K562 (cell line): ENCODE data around the gene QRICH1. TPM values are rescaled to one million over a fixed set of nuclear protein-coding genes. Genes with fewer than 3 reads are reported as not detected.

Source experiments
- BMI1 ChIP-seq: fragments of 150-350 bp; IDR thresholded peaks from 2 replicates; pipeline ENCODE4 v1.6.1; 2014; ENCODE audit warnings: low read length
- C11orf30 ChIP-seq: fragments of 450-650 bp; IDR thresholded peaks from 2 replicates; pipeline ENCODE4 v1.6.1; 2016; ENCODE audit warnings: low read depth, mild to moderate bottlenecking
- CEBPG ChIP-seq, 3 experiments: fragments of 200-800 bp in 1 of 3; sonication (Bioruptor generic) in 1 of 3; sonication (generic) in 1 of 3; formaldehyde crosslinking in 1 of 3; IDR thresholded peaks in 2 of 3; conservative IDR thresholded peaks in 1 of 3; 2 replicates each; pipeline versions ENCODE4 v1.6.1 to v1.8.0; 2016 to 2022; ENCODE audit warnings: missing compliant biosample characterization in 2 of 3, missing genetic modification characterization in 2 of 3, mild to moderate bottlenecking in 1 of 3, missing genetic modification reagents in 1 of 3
- E2F1 ChIP-seq: sonication (generic); formaldehyde crosslinking; IDR thresholded peaks from 2 replicates; pipeline ENCODE4 v1.8.1; 2023; ENCODE audit warnings: mild to moderate bottlenecking, missing genetic modification reagents, moderate library complexity
- GABPA ChIP-seq: fragments of 200-800 bp; sonication (Bioruptor generic); conservative IDR thresholded peaks from 2 replicates; pipeline ENCODE4 v1.6.1; 2016; ENCODE audit warnings: low read depth, missing genetic modification characterization, missing compliant biosample characterization
- GTF2F1 ChIP-seq: IDR thresholded peaks from 2 replicates; pipeline ENCODE4 v1.6.1; 2011; ENCODE audit warnings: low read depth, low read length, improper control_type of control experiment
- HNRNPL ChIP-seq: fragments of 200-400 bp; formaldehyde crosslinking; IDR thresholded peaks from 2 replicates; pipeline ENCODE4 v1.6.1; 2017; ENCODE audit warnings: low read depth, mild to moderate bottlenecking, low read length
- KLF1 ChIP-seq: fragments of 450-650 bp; IDR thresholded peaks from 2 replicates; pipeline ENCODE4 v1.6.1; 2016; ENCODE audit warnings: missing genetic modification characterization, missing compliant biosample characterization
- MBD2 ChIP-seq: sonication (generic); IDR thresholded peaks from 2 replicates; pipeline ENCODE4 v1.6.1; 2016; ENCODE audit warnings: low read depth, borderline replicate concordance
- NFE2L1 ChIP-seq: fragments of 450-650 bp; IDR thresholded peaks from 2 replicates; pipeline ENCODE4 v1.6.1; 2016; ENCODE audit warnings: missing genetic modification characterization, low read depth, mild to moderate bottlenecking, missing compliant biosample characterization, moderate library complexity, borderline replicate concordance
- NONO ChIP-seq, 2 experiments: fragments of 200-400 bp in 1 of 2; fragments of 450-650 bp in 1 of 2; formaldehyde crosslinking in 1 of 2; IDR thresholded peaks; 2 replicates each; pipeline ENCODE4 v1.6.1; 2017; ENCODE audit warnings: low read depth in 2 of 2, mild to moderate bottlenecking in 2 of 2, moderate library complexity in 2 of 2, low read length in 1 of 2
- RBBP5 ChIP-seq: fragments of 200-600 bp; sonication (generic); IDR thresholded peaks from 2 replicates; pipeline ENCODE4 v1.6.1; 2012; ENCODE audit warnings: borderline replicate concordance, mild to moderate bottlenecking, low read length, control low read depth, inconsistent platforms; ENCODE audit not compliant: insufficient read depth, poor library complexity, severe bottlenecking
- SETDB1 ChIP-seq: IDR thresholded peaks from one replicate; pipeline ENCODE4 v1.6.1; 2012; ENCODE audit warnings: low read length, control low read depth, inconsistent platforms
- SNIP1 ChIP-seq: fragments of 450-650 bp; IDR thresholded peaks from 2 replicates; pipeline ENCODE4 v1.7.1; 2017; ENCODE audit warnings: low read depth, mild to moderate bottlenecking
- TCFL5 ChIP-seq: fragments of 250-450 bp; sonication (Bioruptor Pico); conservative IDR thresholded peaks from 2 replicates; pipeline ENCODE4 v1.6.1; 2021; ENCODE audit warnings: mild to moderate bottlenecking, moderate library complexity, matching md5 sums
- ZNF165 ChIP-seq: fragments of 250-450 bp; sonication (Bioruptor Pico); IDR thresholded peaks from 2 replicates; pipeline ENCODE4 v1.4.0; 2020; ENCODE audit warnings: borderline replicate concordance
- ZNF384 ChIP-seq: IDR thresholded peaks from 2 replicates; pipeline ENCODE4 v1.6.1; 2012; ENCODE audit warnings: low read depth, low read length, improper control_type of control experiment
- ZNF449 ChIP-seq: fragments of 250-450 bp; sonication (Bioruptor Pico); IDR thresholded peaks from 2 replicates; pipeline ENCODE4 v1.8.0; 2022; ENCODE audit warnings: moderate library complexity, mild to moderate bottlenecking, inconsistent platforms
- ZNF511 ChIP-seq: sonication (generic); formaldehyde crosslinking; IDR thresholded peaks from 2 replicates; pipeline ENCODE4 v1.8.0; 2022; ENCODE audit warnings: mild to moderate bottlenecking, missing genetic modification reagents
- ZNF76 ChIP-seq: fragments of 250-450 bp; sonication (Bioruptor Pico); IDR thresholded peaks from 2 replicates; pipeline ENCODE4 v1.4.0; 2020; ENCODE audit warnings: mild to moderate bottlenecking, moderate library complexity, borderline replicate concordance
- polyA plus RNA-seq, 8 experiments: library from polyadenylated mRNA; depleted of rRNA in 4 of 8; stranded (reverse) in 5 of 8; unstranded in 3 of 8; fragments of >200 nt; fragmentation: Nextera tagmentation in 2 of 8; fragmentation: Illumina TruSeq in 1 of 8; extraction: Ambion mirVana in 2 of 8; extraction: Trizol in 1 of 8; gene quantifications; 2 replicates each; pipeline versions ENCODE4 v1.2.1 to v1.2.3, GENCODE V29; 2011 to 2014; ENCODE audit warnings: inconsistent platforms in 1 of 8, missing spikeins in 1 of 8
- total RNA-seq, 7 experiments: library from RNA; depleted of rRNA in 6 of 7; stranded (reverse); fragments of >200 nt in 6 of 7; fragmentation: Illumina TruSeq in 2 of 7; extraction: Trizol in 2 of 7; gene quantifications; 2 replicates each; pipeline versions ENCODE4 v1.2.1 to v1.2.3, GENCODE V29; 2011 to 2021; ENCODE audit warnings: low replicate concordance in 1 of 7
- TF ChIP-seq, protein P1 (sequence below): fragments of 450-650 bp; IDR thresholded peaks from 2 replicates; pipeline ENCODE4 v1.6.1; 2014; ENCODE audit warnings: low read depth, mild to moderate bottlenecking, moderate library complexity, borderline replicate concordance

Gene QRICH1
- total and polyA plus RNA-seq, 9 of the 15 experiments (the other 6 are each of a cell fraction or from before 2014, with no cell fraction given): 20.1 to 99.2 (median 56.7) TPM

GRCh38 chr3:49021813-49022687 is 71.8 kb downstream of the QRICH1 start, which contains the start of gene NDUFAF3 (continued):
- TF ChIP-seq ZNF449 (CRISPR knock-in tag) (no peak), ZNF165 (CRISPR knock-in tag) (no peak), RBBP5 (peak; percentile 73), KLF1 (tag) (0 out of 2 replicates have a peak, but pooled peaks have one; percentile 5), SNIP1 (0 out of 2 replicates have a peak, but pooled peaks have one; percentile 63), ZNF511 (peak; percentile 77; the same call in 1 of the 2 replicates), C11orf30 (peak; percentile 90), GABPA (tag) (peak; percentile 32; the same call in 1 of the 2 replicates), HNRNPL (peak; percentile 95), NFE2L1 (no peak), GTF2F1 (peak; percentile 43; the same call in 1 of the 2 replicates), ZNF76 (CRISPR knock-in tag) (no peak), E2F1 (CRISPR knock-in tag) (peak; percentile 39; the same call in 1 of the 2 replicates), BMI1 (no peak), ZNF384 (no peak), CEBPG (CRISPR knock-in tag; IDR thresholded peaks at IDR 0.05) (no peak), CEBPG (tag; conservative IDR thresholded peaks at IDR 0.05 in 1 of 2, IDR thresholded peaks at IDR 0.05 in 1 of 2) (no peak), NONO (IDR thresholded peaks at IDR 0.05; ENCODE audit: low read depth in 2 of 2, low read length in 1 of 2) (peak in 1 of 2 experiments; percentile 71; a peak in 3 of 4 replicates), MBD2 (peak; percentile 39; the same call in 1 of the 2 replicates), SETDB1 (no peak), TCFL5 (CRISPR knock-in tag) (no peak)
- TF ChIP-seq, protein P1, sequence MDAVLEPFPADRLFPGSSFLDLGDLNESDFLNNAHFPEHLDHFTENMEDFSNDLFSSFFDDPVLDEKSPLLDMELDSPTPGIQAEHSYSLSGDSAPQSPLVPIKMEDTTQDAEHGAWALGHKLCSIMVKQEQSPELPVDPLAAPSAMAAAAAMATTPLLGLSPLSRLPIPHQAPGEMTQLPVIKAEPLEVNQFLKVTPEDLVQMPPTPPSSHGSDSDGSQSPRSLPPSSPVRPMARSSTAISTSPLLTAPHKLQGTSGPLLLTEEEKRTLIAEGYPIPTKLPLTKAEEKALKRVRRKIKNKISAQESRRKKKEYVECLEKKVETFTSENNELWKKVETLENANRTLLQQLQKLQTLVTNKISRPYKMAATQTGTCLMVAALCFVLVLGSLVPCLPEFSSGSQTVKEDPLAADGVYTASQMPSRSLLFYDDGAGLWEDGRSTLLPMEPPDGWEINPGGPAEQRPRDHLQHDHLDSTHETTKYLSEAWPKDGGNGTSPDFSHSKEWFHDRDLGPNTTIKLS: peak; percentile 51; the same call in 1 of the 2 replicates
